Neural progenitor cell (in vitro differentiated cells): ENCODE results near the gene PAQR5. TPM values are rescaled to one million over a fixed set of nuclear protein-coding genes. Genes with fewer than 3 reads are reported as not detected.

Experiments used
- DNase-seq: peaks from one replicate; pipeline ENCODE4 v3.0.0-alpha.2; 2016; ENCODE audit warnings: low spot score
- H2AFZ ChIP-seq: fragments of 200-600 bp; sonication (generic); replicated peaks from 2 replicates; pipeline ENCODE4 v1.6.1; 2016; ENCODE audit warnings: antibody characterized with exemption
- H3F3A ChIP-seq: fragments of 200-600 bp; sonication (generic); 2 replicates; pipeline ENCODE4 v1.6.1; 2016; ENCODE audit warnings: antibody characterized with exemption, low read depth
- H3K27ac ChIP-seq: fragments of 200-600 bp; sonication (generic); 2 replicates; pipeline ENCODE4 v1.5.1; 2016; ENCODE audit warnings: mild to moderate bottlenecking
- H3K27me3 ChIP-seq: fragments of 200-600 bp; sonication (generic); 2 replicates; pipeline ENCODE4 v1.6.1; 2016; ENCODE audit warnings: mild to moderate bottlenecking, moderate library complexity
- H3K36me3 ChIP-seq: fragments of 200-600 bp; sonication (generic); 2 replicates; pipeline ENCODE4 v1.5.1; 2016
- H3K4me1 ChIP-seq: fragments of 200-600 bp; sonication (generic); 2 replicates; pipeline ENCODE4 v1.6.1; 2016; ENCODE audit warnings: mixed run types
- H3K4me2 ChIP-seq: fragments of 200-600 bp; sonication (generic); 2 replicates; pipeline ENCODE4 v1.6.1; 2016
- H3K4me3 ChIP-seq: fragments of 200-600 bp; sonication (generic); 2 replicates; pipeline ENCODE4 v1.5.1; 2016
- H3K79me2 ChIP-seq: fragments of 200-600 bp; sonication (generic); 2 replicates; pipeline ENCODE4 v1.6.1; 2016; ENCODE audit warnings: low read depth
- H3K9ac ChIP-seq: fragments of 200-600 bp; sonication (generic); 2 replicates; pipeline ENCODE4 v1.6.1; 2016
- H3K9me3 ChIP-seq: fragments of 200-600 bp; sonication (generic); 2 replicates; pipeline ENCODE4 v1.5.1; 2016; ENCODE audit warnings: low read depth
- H4K20me1 ChIP-seq: fragments of 200-600 bp; sonication (generic); 2 replicates; pipeline ENCODE4 v1.6.1; 2016; ENCODE audit warnings: low read depth
- H3K27ac Mint-ChIP-seq: 3 replicates; pipeline ENCODE4 v1.8.0; 2021; ENCODE audit warnings: mixed read lengths
- H3K27me3 Mint-ChIP-seq: 2 replicates; pipeline ENCODE4 v1.8.0; 2022; ENCODE audit warnings: low read depth, mild to moderate bottlenecking, inconsistent platforms, moderate library complexity, mixed read lengths; ENCODE audit not compliant: insufficient read depth
- H3K36me3 Mint-ChIP-seq: 3 replicates; pipeline ENCODE4 v1.8.0; 2021; ENCODE audit warnings: mixed read lengths
- H3K4me1 Mint-ChIP-seq: 3 replicates; pipeline ENCODE4 v1.8.0; 2021; ENCODE audit warnings: mixed read lengths
- H3K4me3 Mint-ChIP-seq: 3 replicates; pipeline ENCODE4 v1.8.0; 2021; ENCODE audit warnings: mild to moderate bottlenecking, moderate library complexity, mixed read lengths
- H3K9me3 Mint-ChIP-seq: 3 replicates; pipeline ENCODE4 v1.8.0; 2020; ENCODE audit warnings: mixed read lengths
- CTCF ChIP-seq: fragments of 200-600 bp; sonication (generic); IDR thresholded peaks from 2 replicates; pipeline ENCODE4 v1.5.1; 2017; ENCODE audit warnings: antibody characterized with exemption, mild to moderate bottlenecking
- EZH2 ChIP-seq: fragments of 200-600 bp; sonication (generic); IDR thresholded peaks from 2 replicates; pipeline ENCODE4 v1.6.1; 2017; ENCODE audit warnings: antibody characterized with exemption, mild to moderate bottlenecking, moderate library complexity
- EZH2phosphoT487 ChIP-seq: fragments of 200-600 bp; sonication (generic); IDR thresholded peaks from 2 replicates; pipeline ENCODE4 v1.6.1; 2017; ENCODE audit warnings: antibody characterized with exemption
- total RNA-seq: library from RNA; depleted of rRNA; stranded (reverse); fragments of >200 nt; gene quantifications from 2 replicates; pipeline ENCODE4 v1.2.3, GENCODE V29; 2015; ENCODE audit warnings: low replicate concordance

The PAQR5 gene
- total RNA-seq, 1 donor from 2014 or later = 1.4 TPM

- DNase-seq = no peak
- H3K27me3 Mint-ChIP-seq = no peaks in the 10 kb centered on the region
- H3K36me3 Mint-ChIP-seq = peaks cover 20% of the 10 kb centered on the region
- peak overlapping the region; percentile 94 for H3K4me3 Mint-ChIP-seq
- Histone ChIP-seq H3K4me3 (peak overlapping the region; percentile 75), H3K27me3 (no peaks in the 10 kb centered on the region), H2AFZ (no peak overlapping the region), H3K9ac (peak overlapping the region; percentile 53), H3K9me3 (no peaks in the 10 kb centered on the region), H4K20me1 (peaks cover 38% of the 10 kb centered on the region), H3K4me2 (peak overlapping the region; percentile 90), H3K27ac (no peak overlapping the region), H3K4me1 (peaks cover 8% of the 10 kb centered on the region), H3K79me2 (peaks cover 62% of the 10 kb centered on the region), H3F3A (no peaks in the 10 kb centered on the region), H3K36me3 (peaks cover 23% of the 10 kb centered on the region)
- H3K4me1 Mint-ChIP-seq = peaks cover 30% of the 10 kb centered on the region
- no peak for TF ChIP-seq EZH2phosphoT487
- TF ChIP-seq EZH2 = no peak
- no peak for TF ChIP-seq CTCF
- H3K27ac Mint-ChIP-seq = peak overlapping the region; percentile 34
- no peaks in the 10 kb centered on the region for H3K9me3 Mint-ChIP-seq
Measured at GRCh38 chr15:69415381-69415780, 116.7 kb downstream of the PAQR5 start.

- Histone ChIP-seq H3K79me2 (peaks cover 75% of the 10 kb centered on the region), H3K4me3 (no peak overlapping the region), H3K27ac (no peak overlapping the region), H3F3A (no peaks in the 10 kb centered on the region), H4K20me1 (peaks cover 46% of the 10 kb centered on the region), H3K36me3 (peaks cover 29% of the 10 kb centered on the region), H3K4me2 (no peak overlapping the region), H3K9me3 (no peaks in the 10 kb centered on the region), H3K9ac (peak overlapping the region; percentile 23), H3K4me1 (peaks cover 8% of the 10 kb centered on the region), H2AFZ (no peak overlapping the region), H3K27me3 (no peaks in the 10 kb centered on the region)
- no peak overlapping the region for H3K27ac Mint-ChIP-seq
- H3K9me3 Mint-ChIP-seq = no peaks in the 10 kb centered on the region
- H3K4me3 Mint-ChIP-seq = no peak overlapping the region
- peaks cover 28% of the 10 kb centered on the region for H3K36me3 Mint-ChIP-seq
- TF ChIP-seq CTCF = no peak
- TF ChIP-seq EZH2phosphoT487 = no peak
- no peak for TF ChIP-seq EZH2
- H3K4me1 Mint-ChIP-seq = peaks cover 30% of the 10 kb centered on the region
- no peak for DNase-seq
- H3K27me3 Mint-ChIP-seq = no peaks in the 10 kb centered on the region
Measured at GRCh38 chr15:69417581-69417980, 118.9 kb downstream of the PAQR5 start.

GRCh38 chr15:69421498-69421897 is 122.8 kb downstream of the PAQR5 start:
- Histone ChIP-seq H2AFZ (no peak overlapping the region), H3K4me1 (no peaks in the 10 kb centered on the region), H3K9ac (no peak overlapping the region), H3K4me3 (no peak overlapping the region), H3K79me2 (peaks cover 52% of the 10 kb centered on the region), H3K9me3 (no peaks in the 10 kb centered on the region), H3K27ac (no peak overlapping the region), H3K4me2 (no peak overlapping the region), H4K20me1 (peaks cover 39% of the 10 kb centered on the region), H3K27me3 (no peaks in the 10 kb centered on the region), H3F3A (no peaks in the 10 kb centered on the region), H3K36me3 (peaks cover 35% of the 10 kb centered on the region)
- H3K27me3 Mint-ChIP-seq = no peaks in the 10 kb centered on the region
- H3K4me3 Mint-ChIP-seq = no peak overlapping the region
- no peak overlapping the region for H3K27ac Mint-ChIP-seq
- no peak for DNase-seq
- no peak for TF ChIP-seq EZH2phosphoT487
- TF ChIP-seq EZH2 = no peak
- TF ChIP-seq CTCF = no peak
- H3K9me3 Mint-ChIP-seq = no peaks in the 10 kb centered on the region
- H3K36me3 Mint-ChIP-seq = peaks cover 50% of the 10 kb centered on the region
- peaks cover 8% of the 10 kb centered on the region for H3K4me1 Mint-ChIP-seq
